Measurements from ENCODE around the gene POMGNT1.

The POMGNT1 gene

DNA sequence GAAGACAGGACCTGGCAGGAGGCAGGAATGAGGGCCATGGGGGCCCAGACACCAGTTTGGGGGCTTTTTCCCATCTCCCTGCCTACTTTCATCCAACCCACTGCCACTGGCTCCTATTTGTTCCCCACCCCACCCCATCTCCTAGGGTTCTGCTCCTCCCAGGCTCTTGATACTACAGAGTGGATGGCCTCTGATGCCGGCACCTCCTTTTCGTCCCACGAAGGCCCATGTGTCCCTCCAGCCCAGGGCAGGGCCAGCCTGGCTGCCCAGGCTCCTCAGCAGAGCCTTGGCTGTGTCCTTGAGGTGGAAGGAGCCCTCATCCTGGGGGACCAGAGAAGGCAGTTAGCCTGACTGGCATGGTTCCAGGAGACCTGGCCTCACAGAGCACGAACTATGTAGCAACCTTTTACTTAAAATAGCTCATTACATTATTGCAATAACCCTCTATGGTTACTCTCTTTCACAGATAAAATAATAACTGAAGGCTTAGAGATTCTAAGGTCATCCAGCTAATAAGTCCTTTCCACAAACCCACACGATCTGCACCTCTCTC is 3.5 kb downstream of the POMGNT1 start:
- Histone ChIP-seq H3F3A (ENCODE audit: low read depth) (no peaks in the 10 kb centered on the region), H3K9ac (ENCODE audit: low read depth, low read length, poor library complexity, severe bottlenecking) (no peak overlapping the region), H3K4me3 (ENCODE audit: low read length, poor library complexity, severe bottlenecking) (no peak overlapping the region), H4K20me1 (ENCODE audit: insufficient read depth, low read length, poor library complexity, severe bottlenecking) (no peaks in the 10 kb centered on the region), H3K4me1 (ENCODE audit: insufficient read depth, low read length, poor library complexity, severe bottlenecking) (peaks cover 15% of the 10 kb centered on the region), H3K9me3 (ENCODE audit: insufficient read depth, low read depth, low read length) (no peaks in the 10 kb centered on the region), H3K79me2 (ENCODE audit: insufficient read depth, low read length) (peaks cover 7% of the 10 kb centered on the region; the same call in 1 of the 2 replicates), H3K9me2 (replicated peaks; ENCODE audit: low read depth, low read length) (no peaks in the 10 kb centered on the region), H3K4me2 (ENCODE audit: low read depth, low read length, poor library complexity, severe bottlenecking) (no peak overlapping the region), H3K27me3 (ENCODE audit: insufficient read depth, low read length, poor library complexity, severe bottlenecking) (no peaks in the 10 kb centered on the region), H2AFZ (ENCODE audit: low read length) (no peak overlapping the region), H3K36me3 (ENCODE audit: insufficient read depth, low read length) (peaks cover 4% of the 10 kb centered on the region; the same call in 1 of the 2 replicates)
- TF ChIP-seq EZH2phosphoT487 (IDR thresholded peaks at IDR 0.05; ENCODE audit: borderline replicate concordance) = no peak
- TF ChIP-seq, protein P1, sequence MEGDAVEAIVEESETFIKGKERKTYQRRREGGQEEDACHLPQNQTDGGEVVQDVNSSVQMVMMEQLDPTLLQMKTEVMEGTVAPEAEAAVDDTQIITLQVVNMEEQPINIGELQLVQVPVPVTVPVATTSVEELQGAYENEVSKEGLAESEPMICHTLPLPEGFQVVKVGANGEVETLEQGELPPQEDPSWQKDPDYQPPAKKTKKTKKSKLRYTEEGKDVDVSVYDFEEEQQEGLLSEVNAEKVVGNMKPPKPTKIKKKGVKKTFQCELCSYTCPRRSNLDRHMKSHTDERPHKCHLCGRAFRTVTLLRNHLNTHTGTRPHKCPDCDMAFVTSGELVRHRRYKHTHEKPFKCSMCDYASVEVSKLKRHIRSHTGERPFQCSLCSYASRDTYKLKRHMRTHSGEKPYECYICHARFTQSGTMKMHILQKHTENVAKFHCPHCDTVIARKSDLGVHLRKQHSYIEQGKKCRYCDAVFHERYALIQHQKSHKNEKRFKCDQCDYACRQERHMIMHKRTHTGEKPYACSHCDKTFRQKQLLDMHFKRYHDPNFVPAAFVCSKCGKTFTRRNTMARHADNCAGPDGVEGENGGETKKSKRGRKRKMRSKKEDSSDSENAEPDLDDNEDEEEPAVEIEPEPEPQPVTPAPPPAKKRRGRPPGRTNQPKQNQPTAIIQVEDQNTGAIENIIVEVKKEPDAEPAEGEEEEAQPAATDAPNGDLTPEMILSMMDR (conservative IDR thresholded peaks at IDR 0.05; ENCODE audit: low read length) = no peak

DNA sequence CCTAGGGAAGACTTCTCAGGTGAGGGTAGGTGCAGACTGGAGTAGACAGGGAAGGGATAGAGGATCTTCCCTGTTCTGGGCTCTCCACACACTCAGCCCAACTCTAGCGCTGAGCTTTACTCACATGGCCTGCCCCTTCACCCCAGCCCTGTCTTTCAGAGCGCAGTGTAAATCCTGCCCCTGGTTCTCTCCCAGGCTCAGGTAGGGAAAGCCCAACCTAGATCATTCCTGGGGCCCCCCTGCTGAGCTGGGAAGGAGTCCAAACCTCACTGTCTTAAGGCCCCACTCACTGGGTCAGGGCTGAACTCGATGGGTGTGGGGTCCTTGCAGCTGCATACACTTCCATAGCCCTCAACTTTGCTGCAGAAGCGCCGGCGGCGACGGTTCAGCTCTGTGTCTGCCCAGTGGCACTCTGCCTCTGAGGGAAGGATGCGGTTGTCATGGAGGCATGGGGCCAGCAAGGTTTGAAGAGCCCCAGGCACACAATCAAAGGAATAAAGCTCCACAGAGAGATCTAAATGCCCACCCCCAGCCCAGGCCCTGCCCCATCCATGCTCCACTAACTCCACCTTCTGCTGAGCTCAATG is 4.2 kb downstream of the POMGNT1 start:
- Histone ChIP-seq H3K36me3 (ENCODE audit: insufficient read depth, low read length) (peaks cover 4% of the 10 kb centered on the region; the same call in 1 of the 2 replicates), H3F3A (ENCODE audit: low read depth) (no peaks in the 10 kb centered on the region), H3K4me2 (ENCODE audit: low read depth, low read length, poor library complexity, severe bottlenecking) (no peak overlapping the region), H3K79me2 (ENCODE audit: insufficient read depth, low read length) (peaks cover 7% of the 10 kb centered on the region; the same call in 1 of the 2 replicates), H2AFZ (ENCODE audit: low read length) (no peak overlapping the region), H3K27me3 (ENCODE audit: insufficient read depth, low read length, poor library complexity, severe bottlenecking) (no peaks in the 10 kb centered on the region), H4K20me1 (ENCODE audit: insufficient read depth, low read length, poor library complexity, severe bottlenecking) (no peaks in the 10 kb centered on the region), H3K9me2 (replicated peaks; ENCODE audit: low read depth, low read length) (no peaks in the 10 kb centered on the region), H3K4me3 (ENCODE audit: low read length, poor library complexity, severe bottlenecking) (no peak overlapping the region), H3K4me1 (ENCODE audit: insufficient read depth, low read length, poor library complexity, severe bottlenecking) (peaks cover 12% of the 10 kb centered on the region), H3K9ac (ENCODE audit: low read depth, low read length, poor library complexity, severe bottlenecking) (no peak overlapping the region), H3K9me3 (ENCODE audit: insufficient read depth, low read depth, low read length) (no peaks in the 10 kb centered on the region)
- TF ChIP-seq, protein P1 (conservative IDR thresholded peaks at IDR 0.05; ENCODE audit: low read length) = no peak
- no peak for TF ChIP-seq EZH2phosphoT487 (IDR thresholded peaks at IDR 0.05; ENCODE audit: borderline replicate concordance)

DNA sequence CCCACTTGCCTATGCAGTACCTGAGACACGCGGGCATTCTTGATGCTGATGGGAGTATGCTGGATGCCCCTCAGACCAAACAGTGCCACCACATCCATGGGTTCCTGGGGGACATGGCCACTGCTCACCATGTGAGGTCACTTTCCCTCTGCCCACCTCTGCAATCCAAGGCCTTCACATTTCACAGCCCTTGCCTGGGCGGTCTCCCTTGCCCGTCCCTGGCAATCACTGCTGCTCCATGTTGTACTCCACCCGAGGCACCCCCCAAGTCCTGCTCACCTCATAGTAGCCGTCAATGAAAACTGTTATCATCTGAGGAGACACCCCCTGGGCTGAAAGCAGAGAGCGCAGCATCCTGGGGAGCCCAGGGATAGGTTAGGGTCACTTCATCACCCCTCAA is 4.9 kb downstream of the POMGNT1 start:
- no peak overlapping the region for H2AFZ ChIP-seq (ENCODE audit: low read length)
- H3K9me2 ChIP-seq (replicated peaks; ENCODE audit: low read depth, low read length) = no peaks in the 10 kb centered on the region
- H3K36me3 ChIP-seq (ENCODE audit: insufficient read depth, low read length) = peaks cover 4% of the 10 kb centered on the region; the same call in 1 of the 2 replicates
- no peaks in the 10 kb centered on the region for H4K20me1 ChIP-seq (ENCODE audit: insufficient read depth, low read length, poor library complexity, severe bottlenecking)
- no peak overlapping the region for H3K9ac ChIP-seq (ENCODE audit: low read depth, low read length, poor library complexity, severe bottlenecking)
- H3K79me2 ChIP-seq (ENCODE audit: insufficient read depth, low read length) = peaks cover 7% of the 10 kb centered on the region; the same call in 1 of the 2 replicates
- no peaks in the 10 kb centered on the region for H3K27me3 ChIP-seq (ENCODE audit: insufficient read depth, low read length, poor library complexity, severe bottlenecking)
- no peak overlapping the region for H3K4me2 ChIP-seq (ENCODE audit: low read depth, low read length, poor library complexity, severe bottlenecking)
- H3F3A ChIP-seq (ENCODE audit: low read depth) = no peaks in the 10 kb centered on the region
- TF ChIP-seq, protein P1 (conservative IDR thresholded peaks at IDR 0.05; ENCODE audit: low read length) = no peak
- no peak for TF ChIP-seq EZH2phosphoT487 (IDR thresholded peaks at IDR 0.05; ENCODE audit: borderline replicate concordance)
- no peaks in the 10 kb centered on the region for H3K9me3 ChIP-seq (ENCODE audit: insufficient read depth, low read depth, low read length)
- no peak overlapping the region for H3K4me3 ChIP-seq (ENCODE audit: low read length, poor library complexity, severe bottlenecking)
- H3K4me1 ChIP-seq (ENCODE audit: insufficient read depth, low read length, poor library complexity, severe bottlenecking) = peaks cover 11% of the 10 kb centered on the region

Measured in Loucy (cell line).